H1 (cell line): ENCODE measurements around the gene ZDHHC24.

Source experiments
- GTF2F1 ChIP-seq: IDR thresholded peaks from 2 replicates; pipeline ENCODE4 v1.6.1; 2012; ENCODE audit warnings: low read depth, low read length, improper control_type of control experiment, borderline replicate concordance
- POLR2A ChIP-seq, 2 experiments: IDR thresholded peaks; 1 replicate in 1 of 2; 2 replicates in 1 of 2; pipeline ENCODE4 v1.6.1; 2011; ENCODE audit warnings: low read depth in 2 of 2, low read length in 2 of 2, mild to moderate bottlenecking in 2 of 2; ENCODE audit errors: control extremely low read depth in 1 of 2
- TCF12 ChIP-seq: IDR thresholded peaks from 2 replicates; pipeline ENCODE4 v1.6.1; 2011; ENCODE audit warnings: low read depth, mild to moderate bottlenecking, low read length
- USF2 ChIP-seq: IDR thresholded peaks from 2 replicates; pipeline ENCODE4 v1.6.1; 2011; ENCODE audit warnings: low read length, improper control_type of control experiment

- TF ChIP-seq POLR2A (IDR thresholded peaks at IDR 0.05; ENCODE audit: control extremely low read depth in 1 of 2, low read depth in 2 of 2, low read length in 2 of 2) (no peak), TCF12 (no peak), USF2 (no peak), GTF2F1 (no peak)
Measured at GRCh38 chr11:66550887-66551286, 5.0 kb upstream of the ZDHHC24 start.
